Measurements from ENCODE around the gene TPSB2. TPM values are rescaled to one million over a fixed set of nuclear protein-coding genes. Genes with fewer than 3 reads are reported as not detected.
A peak's percentile ranks its signal among the peaks of the same experiment; 100 is the strongest.
"Not testable (repeated sequence)": the region's sequence is repeated elsewhere in the genome, so short reads cannot be mapped to it uniquely, and the experiment has no call there.

TPSB2 gene
- total RNA-seq, 6 experiments from 2014 or later: 0.24 to 1.6 (median 0.83) TPM; not detected in 2

DNA sequence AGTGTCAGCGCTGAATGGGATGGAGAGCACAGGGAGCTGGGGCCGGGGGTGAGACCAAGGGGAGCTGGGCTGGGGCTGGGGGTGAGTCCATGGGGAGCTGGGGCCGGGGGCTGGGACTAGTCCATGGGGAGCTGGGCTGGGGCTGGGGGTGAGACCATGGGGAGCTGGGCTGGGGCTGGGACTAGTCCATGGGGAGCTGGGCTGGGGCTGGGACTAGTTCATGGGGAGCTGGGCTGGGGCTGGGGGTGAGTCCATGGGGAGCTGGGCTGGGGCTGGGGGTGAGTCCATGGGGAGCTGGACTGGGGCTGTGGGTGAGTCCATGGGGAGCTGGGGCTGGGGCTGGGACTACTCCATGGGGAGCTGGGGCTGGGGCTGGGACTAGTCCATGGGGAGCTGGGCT, 24.8 kb upstream of the TPSB2 start:
- WGBS (ENCODE audit: insufficient coverage, low coverage, low lambda C conversion rate, missing lambda C conversion rate): 80% methylated on average over 2 of the region's 3 CpGs
- H3K27me3 ChIP-seq; H3K9me3 ChIP-seq; DNase-seq; H3K36me3 ChIP-seq; H3K4me3 ChIP-seq; H3K27ac ChIP-seq; ATAC-seq; H3K4me1 ChIP-seq; intact Hi-C loops (cut with DNase I): not testable (repeated sequence)

DNA sequence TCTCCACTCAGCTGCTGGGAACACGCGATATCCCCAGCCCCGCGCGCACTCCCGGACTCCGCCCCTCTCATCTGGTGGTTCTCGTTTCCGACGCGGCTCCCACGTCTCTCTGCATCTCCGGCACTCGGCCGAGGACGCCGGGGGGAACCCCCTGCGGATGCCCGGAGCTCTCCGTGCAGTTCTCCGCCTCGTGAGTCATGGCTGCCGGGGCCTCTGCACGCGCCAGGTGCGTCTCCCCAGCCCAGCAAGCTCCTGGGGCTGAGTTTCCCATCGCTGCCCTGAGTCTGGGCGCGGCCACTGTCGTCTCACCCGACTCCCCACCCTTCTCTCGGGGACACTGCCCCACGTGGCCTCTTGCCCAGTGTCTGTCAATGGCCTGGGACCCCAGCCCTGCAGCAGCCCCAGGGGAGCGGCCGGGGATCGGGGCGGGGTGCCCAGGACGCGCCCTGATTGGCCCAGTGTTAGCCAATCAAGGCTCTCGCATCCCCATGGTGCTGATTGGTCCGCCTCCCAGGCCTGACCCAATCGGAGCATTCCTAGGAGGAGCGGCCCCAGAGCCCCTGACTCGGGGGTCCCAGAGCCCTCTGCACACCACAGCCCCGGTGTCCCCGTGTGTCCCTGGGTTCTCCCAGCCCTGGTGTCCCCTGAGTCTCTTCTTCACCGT, 23.8 kb upstream of the TPSB2 start:
- H3K9me3 ChIP-seq; intact Hi-C loops (cut with DNase I); DNase-seq; H3K36me3 ChIP-seq; H3K27me3 ChIP-seq; H3K4me1 ChIP-seq; H3K27ac ChIP-seq; H3K4me3 ChIP-seq: not testable (repeated sequence)
- ATAC-seq: peak in 1 of 4 donors; percentile 39
- no CpG with 5 or more reads among the region's 47 CpGs for WGBS (ENCODE audit: insufficient coverage, low coverage, low lambda C conversion rate, missing lambda C conversion rate)

DNA sequence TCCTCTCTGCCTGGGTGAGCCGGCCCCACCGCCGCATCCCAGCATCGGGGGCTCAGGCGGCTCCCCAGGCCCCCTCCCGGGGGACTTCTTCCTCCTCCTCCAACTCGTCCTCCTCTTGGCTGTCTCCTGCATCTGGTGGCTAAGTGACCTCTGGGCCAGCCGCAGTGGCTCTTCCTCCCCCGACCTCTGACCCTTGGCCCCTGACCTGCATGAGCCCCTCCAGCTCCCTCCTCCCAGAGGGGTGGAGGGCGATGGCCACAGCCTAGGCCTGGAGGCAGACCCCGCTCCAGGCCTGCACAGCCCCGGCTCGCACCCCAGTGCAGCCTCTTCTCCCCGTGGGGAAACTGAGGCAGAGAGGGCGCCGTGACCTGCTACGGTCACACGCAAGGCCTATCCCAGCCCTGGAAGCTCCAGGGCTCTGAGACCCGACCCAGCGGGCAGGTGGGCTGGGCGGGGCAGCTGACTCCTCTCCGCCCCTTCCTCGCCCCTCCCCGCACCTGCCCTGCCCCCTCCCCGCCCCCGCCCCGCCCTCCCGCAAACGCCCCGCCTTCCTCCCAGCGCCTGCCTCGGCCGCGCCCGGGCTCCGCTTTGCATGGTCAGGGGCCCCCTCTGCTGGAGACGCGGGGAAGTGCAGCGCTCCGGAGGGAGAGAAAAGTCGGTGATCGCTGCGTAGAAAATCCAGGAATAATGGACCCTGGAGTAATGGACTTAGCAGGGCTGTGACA, 19.2 kb upstream of the TPSB2 start:
- H3K4me1 ChIP-seq; H3K4me3 ChIP-seq; intact Hi-C loops (cut with DNase I); DNase-seq; H3K9me3 ChIP-seq; H3K36me3 ChIP-seq; H3K27ac ChIP-seq; H3K27me3 ChIP-seq: not testable (repeated sequence)
- no CpG with 5 or more reads among the region's 43 CpGs for WGBS (ENCODE audit: insufficient coverage, low coverage, low lambda C conversion rate, missing lambda C conversion rate)
- peak; percentile 82 to 97 (median 93) for ATAC-seq

DNA sequence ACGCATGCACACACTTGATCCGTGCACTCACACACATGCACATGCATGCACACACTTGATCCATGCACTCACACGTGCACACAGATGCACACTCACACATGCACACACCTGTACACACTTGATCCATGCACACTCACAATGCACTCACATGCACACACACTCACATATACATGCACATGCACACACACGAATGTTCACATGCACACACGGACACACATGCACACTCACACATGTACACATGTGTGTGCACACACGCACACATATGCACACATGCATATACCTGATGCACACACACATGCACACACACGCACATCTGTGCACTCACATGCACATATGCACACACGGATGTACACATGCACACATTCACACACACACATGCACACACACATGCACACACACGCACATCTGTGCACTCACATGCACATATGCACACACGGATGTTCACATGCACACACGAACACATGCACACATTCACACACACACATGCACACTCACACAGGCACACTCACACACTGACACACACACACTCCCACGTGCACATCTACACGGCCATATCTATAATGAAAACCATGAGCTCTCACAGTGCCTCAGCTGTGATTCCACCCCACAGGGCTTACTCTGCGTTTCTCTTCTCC, 18.0 kb upstream of the TPSB2 start:
- H3K4me3 ChIP-seq; intact Hi-C loops (cut with DNase I); H3K36me3 ChIP-seq; ATAC-seq; H3K27me3 ChIP-seq; DNase-seq; H3K9me3 ChIP-seq; H3K4me1 ChIP-seq; H3K27ac ChIP-seq: not testable (repeated sequence)
- WGBS (ENCODE audit: insufficient coverage, low coverage, low lambda C conversion rate, missing lambda C conversion rate): 63% methylated on average over 5 of the region's 14 CpGs

DNA sequence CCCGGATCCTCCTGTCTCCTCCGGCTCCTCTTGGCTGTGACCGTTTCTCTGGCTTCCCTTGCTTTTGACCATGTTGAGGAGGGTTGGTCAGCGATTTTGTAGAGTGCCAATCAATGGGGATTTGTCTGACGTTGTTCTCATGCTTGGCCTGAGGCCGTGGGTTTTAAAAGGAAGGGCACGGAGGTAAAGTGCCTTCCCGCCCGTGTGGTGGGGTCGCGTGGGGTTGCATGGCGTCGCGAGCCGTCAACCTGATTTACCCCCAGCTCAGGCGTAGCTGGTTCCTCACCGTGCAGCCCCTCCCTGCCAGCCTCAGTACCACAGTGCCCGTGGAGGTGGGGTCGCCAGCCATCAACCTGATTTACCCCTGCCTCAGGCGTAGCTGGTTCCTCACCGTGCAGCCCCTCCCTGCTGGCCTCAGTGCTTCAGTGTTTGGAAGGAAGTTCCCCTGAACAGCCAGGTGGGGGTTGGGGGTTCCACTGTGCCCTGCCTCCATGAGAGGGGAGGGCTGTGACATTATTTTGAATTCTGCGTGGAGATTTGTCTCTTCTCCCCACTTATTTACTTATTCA, 15.6 kb upstream of the TPSB2 start:
- no peak overlapping the region for H3K27ac ChIP-seq
- DNase-seq (no peak), ATAC-seq (no peak)
- no peak overlapping the region for H3K4me3 ChIP-seq
- no peaks in the 10 kb centered on the region for H3K27me3 ChIP-seq
- H3K9me3 ChIP-seq: no peaks in the 10 kb centered on the region
- H3K36me3 ChIP-seq: no peaks in the 10 kb centered on the region
- no peaks in the 10 kb centered on the region for H3K4me1 ChIP-seq
- 46% methylated on average over 6 of the region's 22 CpGs for WGBS (ENCODE audit: insufficient coverage, low coverage, low lambda C conversion rate, missing lambda C conversion rate)
- TF ChIP-seq, protein P1, sequence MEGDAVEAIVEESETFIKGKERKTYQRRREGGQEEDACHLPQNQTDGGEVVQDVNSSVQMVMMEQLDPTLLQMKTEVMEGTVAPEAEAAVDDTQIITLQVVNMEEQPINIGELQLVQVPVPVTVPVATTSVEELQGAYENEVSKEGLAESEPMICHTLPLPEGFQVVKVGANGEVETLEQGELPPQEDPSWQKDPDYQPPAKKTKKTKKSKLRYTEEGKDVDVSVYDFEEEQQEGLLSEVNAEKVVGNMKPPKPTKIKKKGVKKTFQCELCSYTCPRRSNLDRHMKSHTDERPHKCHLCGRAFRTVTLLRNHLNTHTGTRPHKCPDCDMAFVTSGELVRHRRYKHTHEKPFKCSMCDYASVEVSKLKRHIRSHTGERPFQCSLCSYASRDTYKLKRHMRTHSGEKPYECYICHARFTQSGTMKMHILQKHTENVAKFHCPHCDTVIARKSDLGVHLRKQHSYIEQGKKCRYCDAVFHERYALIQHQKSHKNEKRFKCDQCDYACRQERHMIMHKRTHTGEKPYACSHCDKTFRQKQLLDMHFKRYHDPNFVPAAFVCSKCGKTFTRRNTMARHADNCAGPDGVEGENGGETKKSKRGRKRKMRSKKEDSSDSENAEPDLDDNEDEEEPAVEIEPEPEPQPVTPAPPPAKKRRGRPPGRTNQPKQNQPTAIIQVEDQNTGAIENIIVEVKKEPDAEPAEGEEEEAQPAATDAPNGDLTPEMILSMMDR (IDR thresholded peaks at IDR 0.05): no peak
- TF ChIP-seq POLR2A (IDR thresholded peaks at IDR 0.05): no peak
- intact Hi-C loops (cut with DNase I): no loop called here

DNA sequence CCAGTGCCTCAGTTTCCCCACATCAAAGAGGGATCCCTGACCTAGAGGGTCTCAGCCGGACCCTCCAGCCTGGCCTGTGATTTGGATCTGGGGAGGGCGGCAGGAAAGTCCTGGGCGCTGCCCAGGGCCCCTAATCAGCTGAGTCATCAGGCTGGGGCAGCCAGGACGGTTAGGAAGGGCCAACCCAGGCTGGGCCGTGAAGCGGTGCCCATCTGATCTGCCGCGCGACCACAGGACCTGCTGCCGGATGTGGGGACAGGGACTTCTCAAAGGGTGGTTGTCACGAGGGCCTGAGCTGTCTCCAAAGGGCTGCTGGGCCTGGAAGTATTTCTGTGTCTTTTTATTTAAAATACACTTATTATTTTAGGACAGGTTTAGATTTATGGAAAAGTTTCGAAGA, 14.9 kb upstream of the TPSB2 start:
- Histone ChIP-seq H3K27me3 (no peaks in the 10 kb centered on the region), H3K4me3 (no peak overlapping the region), H3K9me3 (no peaks in the 10 kb centered on the region), H3K4me1 (no peaks in the 10 kb centered on the region), H3K27ac (no peak overlapping the region), H3K36me3 (no peaks in the 10 kb centered on the region)
- 22% methylated on average over 3 of the region's 12 CpGs for WGBS (ENCODE audit: insufficient coverage, low coverage, low lambda C conversion rate, missing lambda C conversion rate)
- ATAC-seq (peak in 2 of 4 donors; percentile 22 to 44), DNase-seq (no peak)
- TF ChIP-seq, protein P1 (IDR thresholded peaks at IDR 0.05): no peak
- no peak for TF ChIP-seq POLR2A (IDR thresholded peaks at IDR 0.05)
- intact Hi-C loops (cut with DNase I): no loop called here

DNA sequence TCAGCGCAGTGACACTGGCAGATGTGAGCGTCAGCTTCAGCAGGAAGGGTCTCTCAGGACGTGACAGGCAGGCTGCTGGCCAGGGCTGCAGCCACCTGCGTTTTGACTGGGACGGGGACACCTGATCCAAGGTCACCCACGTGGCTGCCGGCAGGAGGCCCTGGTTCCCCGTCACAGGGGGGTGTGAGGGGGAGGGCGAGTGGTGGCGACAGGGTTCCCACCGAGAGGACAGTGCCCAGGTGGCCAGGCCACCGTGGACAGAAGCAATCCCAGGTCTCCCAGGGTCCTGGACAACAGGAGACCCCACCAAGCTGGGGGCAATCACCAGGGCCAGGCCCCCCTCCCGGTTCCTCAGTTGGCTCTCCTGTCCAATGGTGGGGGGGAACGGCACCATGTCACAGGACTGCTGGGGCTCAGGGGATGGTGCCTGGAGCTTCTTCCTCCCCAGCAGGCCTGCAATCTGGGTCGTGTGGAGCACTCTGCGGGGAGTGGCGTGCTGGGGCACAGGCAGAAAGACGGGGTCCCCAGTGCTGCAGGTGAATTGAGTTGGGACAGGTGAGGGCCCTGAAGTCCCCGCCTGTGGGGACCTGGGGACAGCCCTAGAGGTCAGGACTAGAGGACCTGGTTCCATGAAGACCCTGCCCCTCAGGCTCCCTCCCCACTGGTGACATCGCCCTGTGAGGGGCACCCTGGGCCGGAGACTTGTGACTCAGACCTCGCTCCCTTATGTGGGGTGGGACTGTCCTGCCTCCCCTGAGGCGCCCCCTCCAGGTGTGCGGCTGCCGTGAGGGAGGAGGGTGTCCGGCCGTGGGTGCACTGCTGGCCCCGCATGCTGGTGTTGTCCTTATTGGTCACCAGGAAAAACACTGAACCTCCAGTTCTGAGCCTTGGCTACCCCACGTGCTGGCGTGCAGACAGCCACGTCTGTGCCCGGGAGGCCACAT, 14.2 kb upstream of the TPSB2 start:
- DNase-seq; H3K36me3 ChIP-seq; H3K4me3 ChIP-seq; ATAC-seq; H3K4me1 ChIP-seq; H3K9me3 ChIP-seq; H3K27me3 ChIP-seq; intact Hi-C loops (cut with DNase I); H3K27ac ChIP-seq: not testable (repeated sequence)
- 60% methylated on average over 7 of the region's 32 CpGs for WGBS (ENCODE audit: insufficient coverage, low coverage, low lambda C conversion rate, missing lambda C conversion rate)

DNA sequence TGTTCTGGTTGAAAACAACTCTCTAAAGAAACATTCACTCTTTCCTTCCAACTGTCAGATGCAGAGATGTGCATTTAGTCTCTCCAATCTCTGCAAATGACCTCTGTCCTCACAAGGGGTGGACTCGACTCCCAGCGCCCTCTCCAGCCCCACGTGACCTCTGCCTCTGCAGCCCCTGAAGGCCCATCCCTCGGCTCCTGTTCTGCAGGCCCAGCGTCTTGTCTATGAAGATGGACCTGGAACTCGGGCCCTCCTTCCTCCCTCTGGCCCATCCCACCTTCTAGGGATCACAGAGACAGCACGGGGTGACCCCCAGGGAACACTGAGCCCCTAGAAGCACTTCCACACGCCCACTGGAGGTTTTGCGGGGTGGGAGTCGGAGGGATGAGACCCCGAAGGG, 13.4 kb upstream of the TPSB2 start:
- H3K36me3 ChIP-seq; ATAC-seq; H3K27ac ChIP-seq; H3K9me3 ChIP-seq; H3K4me1 ChIP-seq; H3K4me3 ChIP-seq; DNase-seq; intact Hi-C loops (cut with DNase I); H3K27me3 ChIP-seq: not testable (repeated sequence)
- WGBS (ENCODE audit: insufficient coverage, low coverage, low lambda C conversion rate, missing lambda C conversion rate): 23% methylated on average over 6 of the region's 11 CpGs

Measured in right lobe of liver (tissue), 6 donors.